Ascending aorta (tissue), 2 donors: Measurements from ENCODE around the gene IBTK. TPM values are rescaled to one million over a fixed set of nuclear protein-coding genes. Genes with fewer than 3 reads are reported as not detected.
"Not testable (repeated sequence)": the region's sequence is repeated elsewhere in the genome, so short reads cannot be mapped to it uniquely, and the experiment has no call there.

Experiments
- DNase-seq, 2 donors: peaks; one replicate each; pipeline ENCODE4 v3.0.0-alpha.2; 2019; ENCODE audit warnings: low spot score in 2 of 2
- H3K27ac ChIP-seq, 2 donors: fragments of 200-600 bp; sonication (generic); one replicate each; pipeline ENCODE4 v1.5.1; 2016 to 2017; ENCODE audit warnings: mild to moderate bottlenecking in 1 of 2
- H3K27me3 ChIP-seq: fragments of 200-600 bp; sonication (generic); one replicate; pipeline ENCODE4 v1.5.1; 2017
- H3K36me3 ChIP-seq, 2 donors: fragments of 200-600 bp; sonication (generic); one replicate each; pipeline ENCODE4 v1.5.1; 2016
- H3K4me1 ChIP-seq, 2 donors: fragments of 200-600 bp; sonication (generic); one replicate each; pipeline ENCODE4 v1.5.1; 2016 to 2017; ENCODE audit warnings: mild to moderate bottlenecking in 1 of 2
- H3K4me3 ChIP-seq, 2 donors: fragments of 200-600 bp; sonication (generic); one replicate each; pipeline ENCODE4 v1.5.1; 2016 to 2017; ENCODE audit warnings: mild to moderate bottlenecking in 1 of 2
- H3K9me3 ChIP-seq, 2 donors: fragments of 200-600 bp; sonication (generic); one replicate each; pipeline ENCODE4 v1.5.1; 2016
- intact Hi-C: fragments of 100-400 bp; cut with DNase I; formaldehyde crosslinking; loops from one replicate; pipeline ENCODE4 v1.15.1; 2023
- total RNA-seq: library from RNA; depleted of rRNA; stranded (reverse); fragments of >200 nt; gene quantifications from one replicate; pipeline ENCODE4 v1.1.0, GENCODE V29; 2016
- TF ChIP-seq, protein P1 (sequence below), 3 experiments: fragments of 200-600 bp in 2 of 3; fragments of 450-650 bp in 1 of 3; sonication (generic) in 2 of 3; IDR thresholded peaks; one replicate each; pipeline ENCODE4 v1.5.1; 2016 to 2019; ENCODE audit warnings: antibody characterized with exemption in 3 of 3, mild to moderate bottlenecking in 1 of 3, moderate library complexity in 1 of 3

The IBTK gene
- total RNA-seq, 1 donor from 2014 or later: 8.8 TPM

GRCh38 chr6:82197784-82198183 lies 49.8 kb downstream of the IBTK start:
- no peaks in the 10 kb centered on the region for H3K27me3 ChIP-seq
- H3K4me3 ChIP-seq: no peak overlapping the region
- H3K27ac ChIP-seq: no peak overlapping the region
- DNase-seq: no peak
- no peaks in the 10 kb centered on the region for H3K9me3 ChIP-seq
- peaks cover 61 to 77% of the 10 kb centered on the region in 2 donors for H3K36me3 ChIP-seq
- TF ChIP-seq, protein P1, sequence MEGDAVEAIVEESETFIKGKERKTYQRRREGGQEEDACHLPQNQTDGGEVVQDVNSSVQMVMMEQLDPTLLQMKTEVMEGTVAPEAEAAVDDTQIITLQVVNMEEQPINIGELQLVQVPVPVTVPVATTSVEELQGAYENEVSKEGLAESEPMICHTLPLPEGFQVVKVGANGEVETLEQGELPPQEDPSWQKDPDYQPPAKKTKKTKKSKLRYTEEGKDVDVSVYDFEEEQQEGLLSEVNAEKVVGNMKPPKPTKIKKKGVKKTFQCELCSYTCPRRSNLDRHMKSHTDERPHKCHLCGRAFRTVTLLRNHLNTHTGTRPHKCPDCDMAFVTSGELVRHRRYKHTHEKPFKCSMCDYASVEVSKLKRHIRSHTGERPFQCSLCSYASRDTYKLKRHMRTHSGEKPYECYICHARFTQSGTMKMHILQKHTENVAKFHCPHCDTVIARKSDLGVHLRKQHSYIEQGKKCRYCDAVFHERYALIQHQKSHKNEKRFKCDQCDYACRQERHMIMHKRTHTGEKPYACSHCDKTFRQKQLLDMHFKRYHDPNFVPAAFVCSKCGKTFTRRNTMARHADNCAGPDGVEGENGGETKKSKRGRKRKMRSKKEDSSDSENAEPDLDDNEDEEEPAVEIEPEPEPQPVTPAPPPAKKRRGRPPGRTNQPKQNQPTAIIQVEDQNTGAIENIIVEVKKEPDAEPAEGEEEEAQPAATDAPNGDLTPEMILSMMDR (IDR thresholded peaks at IDR 0.05): no peak
- H3K4me1 ChIP-seq: no peaks in the 10 kb centered on the region
- intact Hi-C loops: no loop called here

DNA sequence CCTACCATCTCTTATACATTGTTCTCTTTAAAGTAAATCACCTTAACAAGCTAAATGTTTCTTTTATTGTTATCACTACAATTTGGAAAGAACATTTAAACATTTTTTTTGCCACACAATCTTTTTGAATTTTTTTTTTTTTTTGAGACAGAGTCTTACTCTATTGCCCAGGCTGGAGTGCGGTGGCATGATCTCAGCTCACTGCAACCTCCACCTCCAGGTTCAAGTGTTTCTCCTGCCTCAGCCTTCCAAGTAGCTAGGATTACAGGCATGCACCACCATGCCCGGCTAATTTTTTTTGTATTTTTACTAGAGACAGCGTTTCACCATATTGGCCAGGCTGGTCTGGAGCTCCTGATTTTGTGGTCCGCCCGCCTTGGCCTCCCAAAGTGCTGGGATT lies 50.3 kb downstream of the IBTK start:
- H3K4me3 ChIP-seq, H3K27me3 ChIP-seq, DNase-seq, H3K27ac ChIP-seq, H3K4me1 ChIP-seq, H3K9me3 ChIP-seq, intact Hi-C loops: not testable (repeated sequence)
- H3K36me3 ChIP-seq: peaks cover 63 to 81% of the 10 kb centered on the region in 2 donors

DNA sequence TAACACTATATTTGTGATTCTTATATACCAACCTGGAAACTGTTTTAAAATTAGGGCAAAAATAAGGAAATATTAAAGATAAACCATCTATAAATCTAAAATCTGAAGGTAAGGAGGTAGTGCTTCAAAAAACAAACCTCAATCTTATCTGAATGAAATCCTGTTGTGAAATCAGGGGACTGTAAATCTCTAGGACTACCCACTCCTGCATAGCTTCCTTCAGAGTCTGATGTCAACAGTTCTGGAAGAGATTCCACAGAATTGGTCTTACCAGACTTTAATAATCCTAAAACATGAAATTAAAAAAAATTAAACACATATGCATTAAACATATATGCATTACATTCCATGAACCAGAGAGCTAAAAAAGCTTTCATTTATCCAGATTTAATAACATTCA lies 51.4 kb downstream of the IBTK start:
- Histone ChIP-seq H3K27me3 (no peaks in the 10 kb centered on the region), H3K4me3 (no peak overlapping the region), H3K4me1 (no peaks in the 10 kb centered on the region), H3K9me3 (no peaks in the 10 kb centered on the region), H3K36me3 (peaks cover 58 to 84% of the 10 kb centered on the region in 2 donors), H3K27ac (no peak overlapping the region)
- DNase-seq: no peak
- TF ChIP-seq, protein P1 (IDR thresholded peaks at IDR 0.05): no peak
- intact Hi-C loops: no loop called here

- Histone ChIP-seq H3K4me3 (no peak overlapping the region), H3K36me3 (peaks cover 58 to 88% of the 10 kb centered on the region in 2 donors), H3K27ac (no peak overlapping the region), H3K4me1 (no peaks in the 10 kb centered on the region), H3K9me3 (no peaks in the 10 kb centered on the region), H3K27me3 (no peaks in the 10 kb centered on the region)
- DNase-seq: no peak
- TF ChIP-seq, protein P1 (IDR thresholded peaks at IDR 0.05): no peak
- intact Hi-C loops: no loop called here
These were observed 51.9 kb downstream of the IBTK start for GRCh38 chr6:82195619-82196018.

- H3K4me3 ChIP-seq: no peak overlapping the region
- no peaks in the 10 kb centered on the region for H3K27me3 ChIP-seq
- TF ChIP-seq, protein P1 (IDR thresholded peaks at IDR 0.05): no peak
- no peaks in the 10 kb centered on the region for H3K9me3 ChIP-seq
- peaks cover 6 to 42% of the 10 kb centered on the region in 2 donors for H3K36me3 ChIP-seq
- intact Hi-C loops: no loop called here
- H3K27ac ChIP-seq: no peak overlapping the region
- H3K4me1 ChIP-seq: no peaks in the 10 kb centered on the region
- DNase-seq: no peak
These were observed 61.5 kb downstream of the IBTK start for GRCh38 chr6:82185948-82186535.

- TF ChIP-seq, protein P1 (IDR thresholded peaks at IDR 0.05): no peak
- no peak for DNase-seq
- Histone ChIP-seq H3K36me3 (peaks cover 4 to 38% of the 10 kb centered on the region in 2 donors), H3K4me3 (no peak overlapping the region), H3K4me1 (no peaks in the 10 kb centered on the region), H3K27ac (no peak overlapping the region), H3K27me3 (no peaks in the 10 kb centered on the region), H3K9me3 (no peaks in the 10 kb centered on the region)
- intact Hi-C loops: no loop called here
These were observed 63.8 kb downstream of the IBTK start for GRCh38 chr6:82183642-82184282.
